ENCODE results near the gene MINDY4.

MINDY4 gene

DNA sequence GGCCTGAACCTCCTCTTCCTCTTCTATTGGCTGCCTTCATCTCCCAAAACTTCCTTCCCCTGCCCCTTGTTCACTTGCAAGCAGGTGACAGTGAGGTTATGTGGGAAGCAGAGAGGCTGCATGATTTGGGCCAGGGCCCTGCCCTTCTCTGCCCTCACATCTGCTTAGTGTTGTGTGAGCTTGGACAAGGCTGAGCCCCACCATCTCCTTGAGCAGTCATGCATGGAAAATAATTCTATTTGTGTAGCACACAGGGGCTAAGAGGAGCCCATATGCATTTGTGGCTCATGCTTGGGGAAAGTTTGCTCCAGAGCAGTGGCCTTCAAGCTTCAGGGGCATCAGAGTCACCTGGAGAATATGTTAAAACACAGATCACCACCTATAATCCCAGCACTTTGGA, 113.7 kb downstream of the MINDY4 start:
- DNase-seq, result no peak

DNA sequence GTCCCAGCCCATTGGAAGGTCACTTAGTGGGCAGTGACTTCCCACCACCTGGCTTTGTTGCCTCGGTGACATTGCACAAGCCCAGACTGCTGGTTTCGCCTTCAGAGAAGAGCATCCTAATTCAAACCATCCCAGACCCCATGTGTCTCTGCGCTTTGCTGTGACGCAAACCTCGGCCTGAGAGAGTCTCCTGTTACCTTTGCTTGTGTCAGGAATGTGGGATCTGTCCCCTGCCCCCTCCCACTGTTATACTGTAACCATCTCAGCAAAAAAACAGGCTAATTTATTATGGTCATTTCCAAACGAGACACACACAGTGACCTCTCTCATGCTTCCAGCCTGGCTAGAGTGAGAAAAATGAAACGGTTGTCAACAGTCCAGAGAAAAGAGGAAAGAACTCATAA, 115.4 kb downstream of the MINDY4 start:
- DNase-seq, result peak; percentile 45

DNA sequence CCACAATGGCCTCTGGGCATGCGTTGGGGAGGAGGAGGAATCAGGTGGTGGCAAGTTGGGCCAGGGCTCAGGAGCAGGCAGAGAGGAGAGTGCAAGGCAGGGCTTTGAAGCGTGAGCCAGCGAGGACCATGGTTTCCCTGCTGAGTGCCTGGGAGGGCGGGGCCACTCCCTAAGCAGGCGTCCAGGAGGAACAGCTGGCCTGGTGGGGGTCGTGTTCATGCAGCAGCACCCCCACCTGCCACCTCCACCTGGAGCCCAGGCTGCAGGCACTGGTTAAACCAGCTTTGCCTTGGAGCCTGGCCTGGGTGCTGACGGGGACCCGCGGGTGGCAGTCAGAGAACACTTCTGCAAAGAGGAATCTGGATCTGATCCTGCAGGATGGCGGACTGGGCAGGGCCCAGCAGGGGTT, 116.3 kb downstream of the MINDY4 start:
- DNase-seq, result no peak

DNA sequence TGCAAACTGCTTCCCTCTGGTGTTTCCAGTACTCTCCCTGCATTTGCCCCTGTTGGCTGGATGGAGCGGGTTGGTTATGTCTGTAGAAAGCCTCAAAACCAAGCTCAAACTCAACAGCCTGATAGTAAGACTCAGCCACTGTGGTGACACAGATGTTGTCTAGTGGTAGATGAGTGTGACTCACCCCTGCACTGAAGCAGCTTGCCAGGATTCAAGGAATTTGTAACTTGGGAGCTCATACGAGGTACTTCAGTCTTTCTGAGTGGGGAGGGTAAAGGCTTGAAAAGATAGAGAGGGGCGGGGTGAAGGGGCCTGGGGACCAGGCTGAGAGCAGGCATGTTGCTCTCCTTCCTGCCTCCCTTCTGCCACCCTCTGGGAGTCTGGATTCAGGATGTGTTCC, 117.5 kb downstream of the MINDY4 start:
- DNase-seq, result peak; percentile 50

DNA sequence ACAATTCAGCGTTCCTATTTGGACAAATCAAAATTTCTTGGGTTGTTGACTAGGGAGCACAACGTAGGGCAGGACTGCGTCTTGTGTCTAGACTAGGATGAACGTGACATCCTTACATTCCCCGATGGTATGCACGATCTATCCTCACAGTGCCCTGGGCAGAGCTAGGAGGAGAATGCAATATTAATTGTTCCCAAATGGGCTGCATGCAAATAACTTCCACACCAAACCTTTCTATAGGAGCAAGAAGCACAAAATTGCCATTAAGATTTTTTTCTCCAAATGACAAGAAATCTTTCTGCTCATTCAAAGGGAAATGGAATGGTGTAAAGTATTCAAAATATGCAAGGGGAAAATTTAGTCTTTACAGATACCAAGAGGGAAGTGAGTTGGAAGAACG, 119.0 kb downstream of the MINDY4 start:
- DNase-seq, result no peak

DNA sequence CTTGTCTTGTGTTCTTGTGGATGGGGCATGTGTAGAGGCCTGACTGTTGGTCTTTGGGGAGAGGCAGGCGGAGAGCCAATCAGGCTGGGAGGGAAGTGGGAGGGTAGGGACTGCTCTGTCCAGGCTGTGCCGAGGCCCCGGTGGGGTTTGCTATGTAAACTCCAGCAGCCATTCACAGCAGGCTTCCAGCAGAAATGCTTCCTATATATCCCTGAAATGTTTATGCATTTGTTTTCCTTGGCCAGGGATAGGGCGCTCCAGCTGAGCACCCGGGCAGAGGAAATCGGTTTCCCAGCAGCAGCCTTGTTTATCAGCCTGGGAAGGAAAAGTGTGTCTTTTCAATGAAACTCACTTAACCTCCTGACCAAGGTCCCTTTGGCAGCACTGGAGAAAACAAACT, 122.1 kb downstream of the MINDY4 start:
- DNase-seq, result no peak

DNA sequence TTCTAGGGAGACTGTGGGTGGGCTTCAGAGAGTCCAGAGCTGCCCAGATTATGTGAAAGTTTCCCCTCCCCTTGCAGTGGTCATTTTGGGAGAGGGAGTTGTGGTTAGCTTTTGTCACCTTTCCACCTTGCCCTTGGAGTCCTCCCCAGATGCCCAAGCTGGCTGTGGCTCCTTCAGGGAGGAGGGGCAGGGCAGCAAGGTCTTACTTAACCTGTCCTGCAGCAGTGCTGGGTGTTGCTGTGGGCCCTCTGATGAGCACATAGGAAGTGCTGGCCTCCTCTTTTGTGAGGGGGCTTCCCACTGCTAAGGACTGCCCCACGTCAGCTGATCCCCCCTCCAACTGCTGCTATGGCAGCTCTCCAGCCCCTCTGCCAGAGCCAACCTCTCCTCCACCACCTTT, 122.8 kb downstream of the MINDY4 start:
- no peak for DNase-seq

DNA sequence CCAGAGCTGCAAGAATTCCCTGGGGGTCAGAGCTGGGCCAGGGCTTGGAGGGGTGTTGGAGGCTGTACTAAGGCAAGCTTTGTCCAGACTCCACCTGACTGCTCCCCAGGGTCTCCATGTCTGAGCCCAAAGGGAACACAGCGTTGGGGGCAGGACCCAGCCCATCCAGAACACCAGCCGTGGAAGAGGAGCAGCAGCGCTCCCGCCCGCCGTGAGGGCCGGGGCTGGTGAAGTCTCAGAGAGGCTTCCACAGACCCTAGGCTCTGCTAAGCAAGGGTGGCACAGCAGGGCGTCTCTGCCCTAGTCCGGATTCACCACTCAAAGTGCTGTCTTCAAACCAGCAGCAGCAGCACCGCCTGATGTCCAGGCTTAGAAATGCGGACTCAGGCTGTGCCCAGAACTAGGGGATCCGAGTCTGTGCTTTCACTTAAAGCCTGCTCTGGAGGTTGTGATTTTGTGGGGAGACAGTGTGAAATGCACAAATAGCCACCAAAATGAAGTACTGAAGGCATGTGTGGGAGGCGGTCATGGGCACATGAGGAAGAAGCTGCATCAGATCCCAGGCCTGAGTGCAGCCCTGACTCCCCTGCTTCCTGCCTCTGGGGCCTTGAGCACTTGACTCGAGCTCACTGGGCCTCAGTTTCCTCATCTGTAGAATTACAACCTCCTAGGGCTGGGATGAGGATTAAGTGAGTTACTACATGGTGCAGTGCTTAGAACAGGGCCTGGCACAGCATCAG, 123.8 kb downstream of the MINDY4 start:
- DNase-seq, result no peak

DNA sequence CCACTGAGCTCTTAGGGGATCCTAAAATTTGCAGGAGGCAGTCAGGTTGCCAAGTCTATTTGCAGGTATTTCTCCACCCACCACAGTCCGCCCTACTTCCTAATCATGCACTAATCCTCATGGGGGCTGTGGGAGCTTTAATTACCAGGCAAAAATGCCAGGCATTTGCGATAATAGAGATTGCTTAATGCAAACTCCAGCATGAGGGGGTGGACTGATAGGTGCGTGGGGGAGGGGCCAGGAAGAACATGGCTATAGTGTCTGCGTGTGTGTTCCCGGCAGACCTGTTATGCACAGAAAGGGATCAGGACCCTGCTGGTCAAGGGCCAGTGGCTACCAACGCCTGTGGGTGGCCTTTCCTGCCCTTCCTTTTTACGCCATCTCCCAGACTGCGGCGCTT, 124.8 kb downstream of the MINDY4 start:
- DNase-seq, result no peak

DNA sequence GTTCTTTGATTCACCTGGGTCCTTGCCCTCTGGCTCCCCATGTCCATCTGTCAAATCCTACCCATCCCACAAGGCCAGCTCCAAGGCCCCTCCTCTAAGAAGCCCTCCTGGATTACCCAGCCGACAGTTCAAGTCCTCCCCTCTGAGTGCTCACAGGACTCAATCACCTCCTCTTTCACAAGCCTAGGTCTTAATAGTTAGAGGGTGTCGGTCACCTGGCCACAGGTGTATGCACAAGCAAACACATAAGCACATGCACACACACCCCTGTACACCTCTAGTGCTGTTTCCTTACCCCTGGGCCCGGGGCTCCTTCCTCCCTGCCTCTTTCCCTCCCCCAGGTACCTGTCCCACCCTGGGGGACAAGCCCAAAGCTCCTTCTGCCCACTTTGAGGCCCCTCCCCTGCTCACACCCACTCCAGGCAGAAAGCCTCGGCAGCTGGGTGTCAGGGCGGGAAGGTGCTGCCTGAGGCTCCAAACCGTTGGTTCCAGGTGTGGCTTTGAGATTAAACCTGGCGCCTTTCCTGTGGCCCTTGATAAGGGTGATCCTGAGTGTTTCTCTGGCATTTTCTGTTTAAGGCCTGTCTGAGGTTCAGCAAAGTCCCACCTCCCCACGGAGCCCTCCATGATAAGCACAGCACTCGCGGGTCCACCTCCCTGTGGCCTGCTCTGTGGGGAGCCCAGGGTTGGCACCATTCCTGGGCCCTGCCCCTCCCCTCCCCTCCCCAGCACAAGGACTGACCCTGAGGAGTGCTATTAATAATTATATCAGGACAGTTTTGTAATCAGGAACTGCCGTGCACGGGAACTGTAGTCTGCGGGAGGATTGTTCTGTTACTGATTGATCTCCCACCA, 125.8 kb downstream of the MINDY4 start:
- no peak for DNase-seq

DNA sequence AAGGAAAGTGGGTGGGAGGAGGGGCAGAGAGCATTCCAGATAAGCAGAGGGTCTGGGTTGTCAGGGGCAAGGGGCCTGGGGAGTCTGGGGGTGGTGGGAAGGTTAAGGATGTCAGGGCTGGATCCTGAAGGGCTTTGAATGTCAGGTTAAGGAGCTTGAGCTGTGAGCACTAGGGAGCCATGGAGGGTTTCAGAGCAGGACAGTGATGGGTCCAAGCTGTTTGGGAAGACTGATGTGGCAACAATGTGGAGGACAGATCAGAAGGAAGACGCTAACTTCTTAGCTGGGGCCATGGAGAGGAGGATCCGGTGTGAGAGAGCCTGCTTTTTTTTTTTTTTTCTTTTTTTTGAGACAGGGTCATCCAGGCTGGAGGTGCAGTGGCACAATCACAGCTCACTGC, 126.6 kb downstream of the MINDY4 start:
- DNase-seq, result no peak

DNA sequence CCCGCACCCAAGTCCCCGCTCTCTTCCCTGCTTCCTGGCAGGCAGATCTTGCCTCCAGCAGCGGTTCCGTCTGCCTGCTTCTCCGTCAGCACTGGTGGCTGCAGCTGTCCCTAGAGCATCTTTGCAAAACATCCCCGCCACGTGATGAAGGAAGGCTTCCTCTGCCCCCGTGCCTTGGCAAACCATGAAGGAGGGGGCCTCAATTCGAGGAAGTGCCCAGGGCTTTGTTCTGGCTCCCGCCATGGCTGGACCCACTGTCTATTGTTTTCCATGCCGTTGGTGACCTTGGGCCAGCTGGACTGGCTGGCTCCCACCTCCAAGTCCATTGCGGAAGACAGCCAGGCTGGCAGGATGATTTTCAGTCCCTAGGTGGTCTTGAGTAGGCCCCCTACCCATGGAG, 127.2 kb downstream of the MINDY4 start:
- DNase-seq, result no peak

DNA sequence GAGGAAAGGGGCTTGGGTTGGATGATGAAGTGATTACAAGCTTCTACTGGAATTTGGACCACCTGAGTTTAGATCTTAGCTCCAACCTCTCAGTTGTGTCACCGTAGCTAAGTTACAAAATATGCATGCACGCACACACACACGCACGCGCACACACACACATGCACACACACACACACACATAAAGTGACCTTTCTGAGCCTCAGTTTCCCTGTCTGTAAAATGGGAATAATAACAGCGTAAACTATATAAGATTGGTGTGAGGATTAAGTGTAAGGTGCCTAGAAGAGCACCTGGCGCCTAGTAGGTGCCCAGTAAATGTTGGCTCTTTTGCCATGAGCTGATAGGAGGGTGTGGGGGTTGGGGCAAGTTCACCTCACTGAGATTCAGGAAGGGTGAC, 127.8 kb downstream of the MINDY4 start:
- DNase-seq, result no peak

DNA sequence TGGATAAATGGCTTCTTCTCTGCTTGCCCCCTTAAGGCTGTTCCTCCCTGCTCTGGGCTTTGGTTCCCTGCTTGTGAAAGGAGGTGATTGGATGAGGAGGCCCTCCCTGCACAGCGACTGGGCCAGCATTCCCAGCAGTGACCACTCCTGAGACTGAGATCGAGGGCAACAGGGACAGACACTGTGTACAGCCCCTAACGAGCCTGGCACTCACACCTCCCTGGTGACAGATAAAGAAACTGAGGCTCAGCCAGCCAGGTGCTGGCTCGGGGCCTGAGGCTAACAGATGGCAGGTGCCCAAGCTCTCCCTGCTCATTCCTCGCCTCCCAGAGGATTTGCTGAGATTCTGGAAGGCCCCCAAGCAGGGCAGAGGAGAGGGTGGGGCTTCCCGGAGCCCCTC, 128.4 kb downstream of the MINDY4 start:
- DNase-seq, result no peak

DNA sequence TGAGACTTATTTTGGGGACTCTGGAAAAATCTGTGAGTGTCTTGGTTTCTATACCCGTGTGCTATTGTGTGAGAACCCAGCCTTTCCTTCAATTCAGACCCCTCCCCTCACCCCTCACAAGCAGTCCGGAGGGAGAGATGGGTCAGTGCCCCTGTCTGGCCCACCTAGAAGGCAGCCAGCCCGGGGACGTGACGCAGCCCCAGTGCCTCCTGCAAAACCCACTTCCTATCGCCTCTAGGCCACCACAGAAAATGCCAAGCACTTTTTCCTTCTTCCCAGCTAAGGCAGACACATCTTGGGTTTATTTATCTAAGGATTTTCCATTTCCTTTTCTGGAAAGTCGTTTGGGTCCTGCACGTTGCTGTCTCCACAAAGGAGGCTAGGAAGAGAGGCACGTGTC, 128.8 kb downstream of the MINDY4 start:
- no peak for DNase-seq

DNA sequence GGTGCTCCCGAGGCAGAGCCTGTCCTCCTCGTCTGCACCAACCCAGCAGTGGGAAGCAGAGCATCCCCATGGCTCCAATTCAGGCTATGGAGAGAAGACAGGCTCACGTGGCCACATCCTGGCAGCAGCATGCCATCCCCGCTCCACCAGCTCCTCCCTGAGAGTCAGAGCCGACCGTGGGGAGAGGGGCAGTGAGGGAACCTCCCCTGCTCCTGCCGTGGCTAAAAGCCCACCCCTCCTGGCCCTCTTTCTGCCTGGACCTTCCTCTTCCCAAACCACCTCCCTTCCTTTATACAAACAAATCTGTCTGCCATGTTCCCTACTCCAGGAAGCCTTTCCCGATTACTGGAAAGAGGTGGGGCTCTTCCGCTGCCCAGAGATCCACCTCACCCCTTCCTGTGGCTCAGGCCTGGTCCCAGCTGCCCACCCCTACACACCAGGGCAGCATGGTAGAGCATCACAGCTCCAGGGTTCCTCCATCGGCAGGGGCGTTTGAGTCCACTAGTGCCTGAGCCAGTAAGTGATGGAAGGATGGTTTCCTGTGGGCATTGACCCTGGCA, 129.7 kb downstream of the MINDY4 start:
- DNase-seq, result no peak

DNA sequence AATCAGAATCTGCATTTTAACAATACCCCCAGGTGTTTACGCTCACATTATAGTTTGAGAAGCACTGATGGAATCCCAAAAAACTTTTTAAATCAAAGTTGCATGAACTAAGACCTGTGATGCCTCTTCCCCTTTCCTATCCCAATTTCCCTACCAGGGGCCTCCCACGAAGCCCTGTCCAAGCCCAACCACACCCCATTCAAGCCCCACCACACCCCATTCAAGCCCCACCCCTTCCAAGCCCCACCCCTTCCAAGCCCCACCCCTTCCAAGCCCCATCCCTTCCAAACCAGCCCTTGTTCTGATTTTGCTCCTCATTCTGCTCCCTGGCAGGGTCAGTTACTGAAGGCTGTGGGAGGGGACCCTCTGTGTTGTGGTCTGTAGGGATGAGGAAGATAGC, 130.6 kb downstream of the MINDY4 start:
- no peak for DNase-seq

DNA sequence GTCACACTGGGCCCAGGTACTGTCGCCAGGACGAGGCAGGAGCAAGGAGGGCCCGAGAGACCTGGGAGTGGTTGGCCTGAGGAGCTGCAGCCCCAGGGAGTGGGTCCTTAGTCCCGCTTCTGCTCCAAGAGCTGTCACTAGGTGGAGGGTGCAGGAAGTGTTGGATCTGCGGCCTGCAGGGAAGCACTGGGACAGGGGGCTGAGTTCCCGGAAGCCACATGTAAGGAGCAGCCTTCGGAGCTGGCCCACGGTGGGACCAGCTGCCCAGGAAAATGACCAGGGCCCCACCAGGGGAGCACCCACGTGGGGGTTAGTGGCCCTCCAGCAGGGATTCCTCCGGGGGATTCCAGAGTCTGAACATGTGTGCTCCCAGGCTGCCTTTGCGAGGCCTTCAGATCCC, 131.2 kb downstream of the MINDY4 start:
- no peak for DNase-seq

DNA sequence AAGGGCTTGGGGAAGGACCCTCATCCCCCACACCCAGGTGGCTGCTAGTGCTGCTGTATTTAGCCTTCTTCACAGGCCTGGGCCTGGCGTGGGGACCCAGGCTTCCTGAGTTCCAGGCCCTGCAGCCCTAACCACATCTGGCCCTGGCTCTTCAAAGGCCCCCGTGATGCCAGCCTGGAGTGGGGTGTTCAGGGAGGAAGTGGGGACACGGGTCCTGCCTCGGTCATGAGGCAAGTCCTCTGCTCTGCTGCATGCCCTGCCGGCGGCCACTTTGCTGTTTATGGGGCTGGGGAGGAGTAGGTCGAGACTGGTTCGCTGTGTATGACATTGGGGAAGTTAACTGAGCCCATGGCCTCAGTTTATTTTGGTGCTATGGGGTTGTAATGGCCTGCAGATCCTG, 131.9 kb downstream of the MINDY4 start:
- DNase-seq, result no peak

DNA sequence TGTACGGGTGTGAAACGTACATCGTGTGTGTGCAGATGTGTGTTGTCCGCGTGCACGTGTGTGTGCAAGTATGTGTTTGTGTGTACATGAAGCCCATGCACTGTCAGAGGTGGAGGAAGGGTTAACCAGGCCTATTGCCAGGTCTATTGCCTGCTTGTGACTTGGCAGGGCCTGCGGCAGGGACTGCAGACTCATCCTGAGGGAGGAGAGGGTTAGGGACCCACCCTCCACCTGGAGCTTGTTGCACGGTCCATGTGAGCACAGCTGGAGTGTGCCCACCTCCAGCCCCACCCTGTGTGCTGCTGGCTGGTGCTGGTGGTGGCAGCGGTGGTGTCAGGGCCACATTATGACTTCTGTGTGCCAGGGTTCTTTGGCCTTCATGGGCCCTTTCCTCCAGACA, 133.3 kb downstream of the MINDY4 start:
- no peak for DNase-seq

DNA sequence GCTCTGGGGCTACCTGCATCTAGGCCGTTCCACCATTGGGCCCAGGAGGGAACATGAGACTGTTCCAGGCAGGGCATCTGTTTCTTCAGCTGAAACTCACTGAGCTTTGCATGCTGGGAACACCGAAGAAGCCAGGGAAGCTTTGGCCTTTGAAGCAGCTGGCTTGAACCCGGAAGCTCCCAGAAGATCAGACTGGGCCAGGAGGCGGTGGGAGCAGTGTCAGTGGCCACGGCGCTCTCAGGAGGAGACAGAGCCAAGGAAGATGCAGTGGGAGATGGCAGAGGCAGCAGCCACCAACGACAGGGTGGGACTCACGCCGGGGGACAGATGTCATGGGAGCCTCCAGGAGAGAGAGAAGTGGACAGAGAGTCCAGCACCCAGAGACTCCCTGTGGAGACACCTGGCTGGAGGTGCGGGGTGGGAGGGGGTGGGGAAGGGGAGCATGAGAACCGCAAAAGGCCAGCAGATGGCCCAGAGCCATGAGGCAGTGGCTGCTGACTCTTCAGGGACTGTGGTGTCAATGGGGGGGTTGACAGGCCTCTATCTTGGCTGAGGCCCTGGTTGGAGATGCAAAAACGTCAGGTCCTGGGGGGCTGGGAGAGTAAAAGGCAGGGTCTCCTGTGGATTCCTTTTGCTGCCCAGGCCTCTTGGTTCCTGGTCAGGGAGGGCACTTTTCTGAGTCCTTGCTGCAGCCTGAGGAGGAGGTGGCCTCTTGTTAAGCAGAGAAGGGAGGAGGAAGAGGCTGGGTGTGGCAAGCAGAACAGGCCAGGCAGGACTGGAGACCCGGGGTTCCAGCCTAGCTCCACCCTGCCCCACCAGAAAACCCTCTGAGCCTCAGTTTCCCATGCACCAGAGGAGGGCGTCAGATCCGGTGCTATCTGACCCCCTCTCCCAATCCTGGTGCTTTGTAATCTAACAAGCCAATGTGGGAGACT, 134.1 kb downstream of the MINDY4 start:
- DNase-seq, result no peak

DNA sequence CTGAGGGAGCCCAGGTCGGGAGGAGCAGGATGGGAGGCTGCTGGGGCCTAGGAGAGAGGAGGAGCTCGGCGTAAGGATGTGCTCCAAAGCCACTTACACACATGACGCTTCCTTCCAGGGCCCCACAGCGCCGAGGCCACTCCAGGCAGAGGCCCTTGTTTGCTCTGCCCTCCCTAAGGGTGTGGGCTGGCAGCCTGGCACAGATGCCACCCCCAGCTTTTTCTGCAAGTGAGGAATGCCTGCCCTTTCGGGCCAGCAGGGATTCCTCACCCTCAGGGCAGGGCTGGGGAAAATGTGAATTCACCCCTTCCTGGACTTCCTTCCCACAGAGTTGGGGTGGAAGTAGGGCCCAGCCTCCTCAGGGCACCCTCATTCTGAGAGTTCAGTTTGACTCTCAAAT, 134.8 kb downstream of the MINDY4 start:
- no peak for DNase-seq

Data from eye (tissue), 1 donor.